GM03348 (cell line): ENCODE measurements around the gene DPH6.
"Not testable (repeated sequence)": the region's sequence is repeated elsewhere in the genome, so short reads cannot be mapped to it uniquely, and the experiment has no call there.

Source experiments
- DNase-seq: peaks from one replicate; pipeline ENCODE4 v3.0.0; 2012; ENCODE audit warnings: low spot score

Gene DPH6

GRCh38 chr15:35437157-35437556 lies 108.8 kb downstream of the DPH6 start:
- DNase-seq, result peak; percentile 31

GRCh38 chr15:35436422-35436821 lies 109.5 kb downstream of the DPH6 start:
- DNase-seq, result no peak

- no peak for DNase-seq
Measured at GRCh38 chr15:35431281-35431680, 114.7 kb downstream of the DPH6 start.

GRCh38 chr15:35430301-35430700 lies 115.7 kb downstream of the DPH6 start:
- no peak for DNase-seq

GRCh38 chr15:35427496-35427895 lies 118.5 kb downstream of the DPH6 start:
- no peak for DNase-seq

GRCh38 chr15:35427091-35427490 lies 118.9 kb downstream of the DPH6 start:
- peak; percentile 52 for DNase-seq

- no peak for DNase-seq
Measured at GRCh38 chr15:35410775-35411174, 135.2 kb downstream of the DPH6 start.

- DNase-seq, result peak; percentile 35
Measured at GRCh38 chr15:35399901-35400300, 146.1 kb downstream of the DPH6 start.

GRCh38 chr15:35397027-35397426 lies 148.9 kb downstream of the DPH6 start:
- DNase-seq, result no peak

- no peak for DNase-seq
Measured at GRCh38 chr15:35394416-35394815, 151.5 kb downstream of the DPH6 start.

GRCh38 chr15:35393398-35393797 lies 152.6 kb downstream of the DPH6 start:
- DNase-seq, result peak; percentile 15

- DNase-seq, result not testable (repeated sequence)
Measured at GRCh38 chr15:35391408-35391984, 154.5 kb downstream of the DPH6 start.

- DNase-seq, result no peak
Measured at GRCh38 chr15:35383506-35383905, 162.5 kb downstream of the DPH6 start.

- no peak for DNase-seq
Measured at GRCh38 chr15:35381328-35381727, 164.6 kb downstream of the DPH6 start.

GRCh38 chr15:35379972-35380371 lies 166.0 kb downstream of the DPH6 start:
- no peak for DNase-seq

GRCh38 chr15:35378454-35378853 lies 167.5 kb downstream of the DPH6 start:
- not testable (repeated sequence) for DNase-seq

GRCh38 chr15:35376707-35377106 lies 169.3 kb downstream of the DPH6 start:
- DNase-seq, result no peak

- no peak for DNase-seq
Measured at GRCh38 chr15:35374661-35375060, 171.3 kb downstream of the DPH6 start.

GRCh38 chr15:35362195-35362829 lies 183.7 kb downstream of the DPH6 start:
- DNase-seq, result peak; percentile 61

- DNase-seq, result no peak
Measured at GRCh38 chr15:35358824-35359223, 187.1 kb downstream of the DPH6 start.

- no peak for DNase-seq
Measured at GRCh38 chr15:35351059-35351458, 194.9 kb downstream of the DPH6 start.

- DNase-seq, result no peak
Measured at GRCh38 chr15:35349916-35350315, 196.0 kb downstream of the DPH6 start.

GRCh38 chr15:35330916-35331315 lies 215.0 kb downstream of the DPH6 start:
- no peak for DNase-seq

GRCh38 chr15:35330048-35330695 lies 215.8 kb downstream of the DPH6 start:
- no peak for DNase-seq
